Measurements from ENCODE around the gene CDK9.

Gene CDK9

GRCh38 chr9:127742435-127743088, 43.3 kb upstream of the CDK9 start:
- H3K27ac ChIP-seq (ENCODE audit: poor library complexity, severe bottlenecking): no peak overlapping the region
- no peaks in the 10 kb centered on the region for H3K27me3 ChIP-seq (ENCODE audit: insufficient read depth, poor library complexity, severe bottlenecking)
- no peak overlapping the region for H3K4me3 ChIP-seq (ENCODE audit: severe bottlenecking)
- H3K9me3 ChIP-seq (ENCODE audit: severe bottlenecking): no peaks in the 10 kb centered on the region
- no peak for TF ChIP-seq CTCF (IDR thresholded peaks at IDR 0.05; ENCODE audit: poor library complexity, severe bottlenecking)
- ATAC-seq (ENCODE audit: low read depth): peak; percentile 35
- peaks cover 13% of the 10 kb centered on the region for H3K4me1 ChIP-seq (ENCODE audit: insufficient read depth, poor library complexity, severe bottlenecking)
- no peak for DNase-seq (ENCODE audit: low spot score)
- no peaks in the 10 kb centered on the region for H3K36me3 ChIP-seq (ENCODE audit: low read depth)

- no peak overlapping the region for H3K4me3 ChIP-seq (ENCODE audit: severe bottlenecking)
- H3K27ac ChIP-seq (ENCODE audit: poor library complexity, severe bottlenecking): no peak overlapping the region
- H3K36me3 ChIP-seq (ENCODE audit: low read depth): no peaks in the 10 kb centered on the region
- no peak for TF ChIP-seq CTCF (IDR thresholded peaks at IDR 0.05; ENCODE audit: poor library complexity, severe bottlenecking)
- no peaks in the 10 kb centered on the region for H3K9me3 ChIP-seq (ENCODE audit: severe bottlenecking)
- H3K27me3 ChIP-seq (ENCODE audit: insufficient read depth, poor library complexity, severe bottlenecking): no peaks in the 10 kb centered on the region
- no peak for DNase-seq (ENCODE audit: low spot score)
- H3K4me1 ChIP-seq (ENCODE audit: insufficient read depth, poor library complexity, severe bottlenecking): peaks cover 13% of the 10 kb centered on the region
- ATAC-seq (ENCODE audit: low read depth): no peak
Measured at GRCh38 chr9:127744398-127745110, 41.3 kb upstream of the CDK9 start.

GRCh38 chr9:127746959-127747569, 38.8 kb upstream of the CDK9 start:
- no peaks in the 10 kb centered on the region for H3K36me3 ChIP-seq (ENCODE audit: low read depth)

GRCh38 chr9:127749090-127749787, 36.6 kb upstream of the CDK9 start:
- no peak for TF ChIP-seq CTCF (IDR thresholded peaks at IDR 0.05; ENCODE audit: poor library complexity, severe bottlenecking)
- ATAC-seq (ENCODE audit: low read depth) (no peak), DNase-seq (ENCODE audit: low spot score) (no peak)
- H3K4me1 ChIP-seq (ENCODE audit: insufficient read depth, poor library complexity, severe bottlenecking): no peaks in the 10 kb centered on the region
- H3K4me3 ChIP-seq (ENCODE audit: severe bottlenecking): no peak overlapping the region
- H3K36me3 ChIP-seq (ENCODE audit: low read depth): no peaks in the 10 kb centered on the region
- H3K9me3 ChIP-seq (ENCODE audit: severe bottlenecking): no peaks in the 10 kb centered on the region
- H3K27me3 ChIP-seq (ENCODE audit: insufficient read depth, poor library complexity, severe bottlenecking): peaks cover 20% of the 10 kb centered on the region
- no peak overlapping the region for H3K27ac ChIP-seq (ENCODE audit: poor library complexity, severe bottlenecking)

More at GRCh38 chr9:127746959-127747569, 38.8 kb upstream of the CDK9 start:
- H3K27ac ChIP-seq (ENCODE audit: poor library complexity, severe bottlenecking): no peak overlapping the region
- DNase-seq (ENCODE audit: low spot score) (no peak), ATAC-seq (ENCODE audit: low read depth) (no peak)
- no peak overlapping the region for H3K4me3 ChIP-seq (ENCODE audit: severe bottlenecking)
- TF ChIP-seq CTCF (IDR thresholded peaks at IDR 0.05; ENCODE audit: poor library complexity, severe bottlenecking): no peak
- H3K4me1 ChIP-seq (ENCODE audit: insufficient read depth, poor library complexity, severe bottlenecking): peaks cover 5% of the 10 kb centered on the region
- H3K9me3 ChIP-seq (ENCODE audit: severe bottlenecking): no peaks in the 10 kb centered on the region
- H3K27me3 ChIP-seq (ENCODE audit: insufficient read depth, poor library complexity, severe bottlenecking): no peaks in the 10 kb centered on the region
